Mesothelial cell of epicardium (in vitro differentiated cells): ENCODE measurements around the gene NT5C2. TPM values are rescaled to one million over a fixed set of nuclear protein-coding genes. Genes with fewer than 3 reads are reported as not detected.

ENCODE experiments used
- DNase-seq, 2 experiments: peaks; one replicate each; pipeline ENCODE4 v3.0.0; 2021; ENCODE audit warnings: low spot score in 2 of 2; ENCODE audit not compliant: unreplicated experiment in 2 of 2
- H3K27ac Mint-ChIP-seq: 2 replicates; pipeline ENCODE4 v1.8.0; 2021; ENCODE audit warnings: mixed read lengths
- H3K27me3 Mint-ChIP-seq: 2 replicates; pipeline ENCODE4 v1.8.0; 2021; ENCODE audit warnings: low read depth, mixed read lengths
- H3K36me3 Mint-ChIP-seq: 2 replicates; pipeline ENCODE4 v1.8.0; 2021; ENCODE audit warnings: mixed read lengths
- H3K4me1 Mint-ChIP-seq: 2 replicates; pipeline ENCODE4 v1.8.0; 2021; ENCODE audit warnings: mixed read lengths
- H3K4me3 Mint-ChIP-seq: 2 replicates; pipeline ENCODE4 v1.8.0; 2021; ENCODE audit warnings: mild to moderate bottlenecking, moderate library complexity, mixed read lengths
- H3K9me3 Mint-ChIP-seq: 2 replicates; pipeline ENCODE4 v1.8.0; 2021; ENCODE audit warnings: mixed read lengths
- CTCF ChIP-seq: fragments of 200-600 bp; sonication (generic); IDR thresholded peaks from one replicate; pipeline ENCODE4 v1.5.0; 2021; ENCODE audit warnings: antibody characterized with exemption; ENCODE audit not compliant: unreplicated experiment
- total RNA-seq: library from RNA; stranded (reverse); gene quantifications from 3 replicates; pipeline ENCODE4 v1.2.1, GENCODE V29; 2021

NT5C2 gene
- total RNA-seq, 1 donor from 2014 or later: 77.7 TPM

- no peak for DNase-seq
- Mint-ChIP-seq H3K4me1 (no peaks in the 10 kb centered on the region), H3K4me3 (no peak overlapping the region), H3K27ac (no peak overlapping the region), H3K9me3 (no peaks in the 10 kb centered on the region), H3K27me3 (no peaks in the 10 kb centered on the region), H3K36me3 (peaks cover 27% of the 10 kb centered on the region)
- no peak for TF ChIP-seq CTCF
These were observed 112.0 kb downstream of the NT5C2 start for GRCh38 chr10:103080891-103081581.

- H3K27ac Mint-ChIP-seq: no peak overlapping the region
- DNase-seq: no peak
- no peaks in the 10 kb centered on the region for H3K4me1 Mint-ChIP-seq
- no peak for TF ChIP-seq CTCF
- no peak overlapping the region for H3K4me3 Mint-ChIP-seq
- no peaks in the 10 kb centered on the region for H3K27me3 Mint-ChIP-seq
- H3K9me3 Mint-ChIP-seq: no peaks in the 10 kb centered on the region
- H3K36me3 Mint-ChIP-seq: peaks cover 20% of the 10 kb centered on the region
These were observed 113.1 kb downstream of the NT5C2 start for GRCh38 chr10:103079946-103080345.

- Mint-ChIP-seq H3K36me3 (peaks cover 20% of the 10 kb centered on the region), H3K4me3 (no peak overlapping the region), H3K27ac (no peak overlapping the region), H3K9me3 (no peaks in the 10 kb centered on the region), H3K4me1 (no peaks in the 10 kb centered on the region), H3K27me3 (no peaks in the 10 kb centered on the region)
- no peak for DNase-seq
- no peak for TF ChIP-seq CTCF
These were observed 114.0 kb downstream of the NT5C2 start for GRCh38 chr10:103079100-103079499.

GRCh38 chr10:103078676-103079075, 114.4 kb downstream of the NT5C2 start:
- no peak overlapping the region for H3K4me3 Mint-ChIP-seq
- no peaks in the 10 kb centered on the region for H3K4me1 Mint-ChIP-seq
- H3K27ac Mint-ChIP-seq: no peak overlapping the region
- DNase-seq: no peak
- peaks cover 20% of the 10 kb centered on the region for H3K36me3 Mint-ChIP-seq
- H3K9me3 Mint-ChIP-seq: no peaks in the 10 kb centered on the region
- no peaks in the 10 kb centered on the region for H3K27me3 Mint-ChIP-seq
- no peak for TF ChIP-seq CTCF

GRCh38 chr10:103078309-103078615, 114.8 kb downstream of the NT5C2 start:
- Mint-ChIP-seq H3K27me3 (no peaks in the 10 kb centered on the region), H3K27ac (no peak overlapping the region), H3K36me3 (peaks cover 18% of the 10 kb centered on the region), H3K4me1 (no peaks in the 10 kb centered on the region), H3K4me3 (no peak overlapping the region), H3K9me3 (no peaks in the 10 kb centered on the region)
- no peak for DNase-seq
- TF ChIP-seq CTCF: no peak
